ENCODE results near the gene SLC12A7.

The SLC12A7 gene

DNA sequence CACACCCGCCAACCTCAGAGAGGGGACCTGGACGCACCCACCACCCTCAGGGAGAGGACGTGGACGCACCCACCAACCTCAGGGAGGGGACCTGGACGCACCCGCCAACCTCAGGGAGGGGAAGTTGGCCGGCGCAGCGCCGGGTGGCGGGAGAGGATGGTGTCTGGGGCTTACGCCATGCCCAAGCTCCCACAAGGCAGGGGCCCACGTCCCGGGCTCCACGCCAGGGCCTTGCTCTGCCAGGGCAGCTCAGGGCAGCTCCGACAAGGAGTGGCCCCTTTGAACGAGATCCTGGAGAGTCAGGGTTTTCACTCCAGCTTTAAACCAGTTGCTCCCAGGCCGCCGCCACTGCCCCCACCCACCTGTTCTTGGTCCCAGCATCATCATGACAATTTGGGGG lies 32.2 kb upstream of the SLC12A7 start:
- TF ChIP-seq KLF1 (tag by site-specific recombination; IDR thresholded peaks at IDR 0.05) (peak; percentile 99), ZNF473 (tag by site-specific recombination; IDR thresholded peaks at IDR 0.05) (no peak)

DNA sequence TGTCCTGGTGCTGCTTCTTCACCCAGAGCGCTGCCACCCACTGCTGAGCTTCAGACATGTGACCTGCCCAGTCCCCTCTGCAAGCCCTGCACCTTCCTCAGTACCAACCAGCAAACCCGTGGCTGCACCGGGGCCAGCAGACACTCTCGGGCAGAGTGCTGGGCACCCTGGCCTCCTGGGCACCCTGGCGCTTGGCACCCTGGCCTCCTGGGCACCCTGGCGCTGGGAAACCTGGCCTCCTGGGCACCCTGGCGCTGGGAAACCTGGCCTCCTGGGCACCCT lies 31.7 kb upstream of the SLC12A7 start:
- ChIA-PET CTCF (interaction anchor here (0.6 to 1.3 kb wide), 3 partner anchors 18 to 220 kb away, joined by 3 to 4 read pairs (median 4); no protein-coding TSS in a partner anchor), POLR2A (no interaction called here)
- H3K27ac ChIP-seq (ENCODE audit: extremely low read depth, low read depth, low read length): no peak overlapping the region
- H3K36me3 ChIP-seq (ENCODE audit: control insufficient read depth in 2 of 2, insufficient read depth in 1 of 2, low read length in 2 of 2): no peaks in the 10 kb centered on the region
- H3K4me1 ChIP-seq (ENCODE audit: control insufficient read depth, insufficient read depth, low read length): no peaks in the 10 kb centered on the region
- TF ChIP-seq SCRT2 (tag by site-specific recombination; IDR thresholded peaks at IDR 0.05) (no peak), ZNF585B (tag by site-specific recombination; IDR thresholded peaks at IDR 0.05) (no peak), ZNF37A (tag by site-specific recombination; IDR thresholded peaks at IDR 0.05) (no peak), ZNF121 (tag by site-specific recombination; IDR thresholded peaks at IDR 0.05) (no peak), ZNF76 (tag by site-specific recombination; IDR thresholded peaks at IDR 0.05; ENCODE audit: borderline replicate concordance, low read depth) (no peak), MZF1 (tag by site-specific recombination; IDR thresholded peaks at IDR 0.05; ENCODE audit: borderline replicate concordance) (no peak), ZNF426 (tag by site-specific recombination; IDR thresholded peaks at IDR 0.05) (no peak), SETDB1 (IDR thresholded peaks at IDR 0.05; ENCODE audit: insufficient read length, low read length) (no peak), ZFHX2 (tag by site-specific recombination; conservative IDR thresholded peaks at IDR 0.05) (no peak), ZBTB1 (tag by site-specific recombination; IDR thresholded peaks at IDR 0.05) (no peak), ZNF747 (tag by site-specific recombination; IDR thresholded peaks at IDR 0.05) (no peak), HIC1 (tag by site-specific recombination; IDR thresholded peaks at IDR 0.05) (no peak), SP2 (tag by site-specific recombination; IDR thresholded peaks at IDR 0.05) (no peak), BCL11A (tag by site-specific recombination; IDR thresholded peaks at IDR 0.05; ENCODE audit: low read depth) (no peak), ZNF670 (tag by site-specific recombination; IDR thresholded peaks at IDR 0.05; ENCODE audit: low read depth) (no peak), FEZF1 (tag by site-specific recombination; IDR thresholded peaks at IDR 0.05) (no peak), SCRT1 (tag by site-specific recombination; IDR thresholded peaks at IDR 0.05; ENCODE audit: borderline replicate concordance) (no peak), ZNF239 (tag by site-specific recombination; IDR thresholded peaks at IDR 0.05) (no peak)
- H3K4me3 ChIP-seq (ENCODE audit: low read depth, low read length): no peak overlapping the region
- H3K9me3 ChIP-seq (ENCODE audit: control insufficient read depth, insufficient read depth, low read depth, low read length): no peaks in the 10 kb centered on the region

More for the DNA sequence above, 32.2 kb upstream of the SLC12A7 start:
- Histone ChIP-seq H3K9me3 (ENCODE audit: control insufficient read depth, insufficient read depth, low read depth, low read length) (no peaks in the 10 kb centered on the region), H3K4me1 (ENCODE audit: control insufficient read depth, insufficient read depth, low read length) (no peaks in the 10 kb centered on the region), H3K27ac (ENCODE audit: extremely low read depth, low read depth, low read length) (no peak overlapping the region), H3K36me3 (ENCODE audit: control insufficient read depth in 2 of 2, insufficient read depth in 1 of 2, low read length in 2 of 2) (no peaks in the 10 kb centered on the region), H3K4me3 (ENCODE audit: low read depth, low read length) (no peak overlapping the region)
- ChIA-PET CTCF (interaction anchor here (0.5 to 1.0 kb wide), 6 partner anchors 11 to 501 kb away, joined by 3 to 6 read pairs (median 4); no protein-coding TSS in a partner anchor), POLR2A (no interaction called here)

GRCh38 chr5:1142886-1143669 lies 31.2 kb upstream of the SLC12A7 start:
- POLR2A ChIA-PET: no interaction called here
- TF ChIP-seq EGR2 (tag by site-specific recombination; IDR thresholded peaks at IDR 0.05; ENCODE audit: low read depth): 0 out of 2 replicates have a peak, but pooled peaks have one; percentile 8
- no peak for TF ChIP-seq ZNF366 (tag by site-specific recombination; conservative IDR thresholded peaks at IDR 0.05)
- TF ChIP-seq GLIS1 (tag by site-specific recombination; IDR thresholded peaks at IDR 0.05): no peak
- CTCF ChIA-PET: interaction anchor here (1.3 kb wide), 1 partner anchor 219 kb away, joined by 4 read pairs; no protein-coding TSS in a partner anchor
- no peak overlapping the region for H3K27ac ChIP-seq (ENCODE audit: extremely low read depth, low read depth, low read length)
- H3K9me3 ChIP-seq (ENCODE audit: control insufficient read depth, insufficient read depth, low read depth, low read length): no peaks in the 10 kb centered on the region
- H3K4me1 ChIP-seq (ENCODE audit: control insufficient read depth, insufficient read depth, low read length): no peaks in the 10 kb centered on the region
- no peak overlapping the region for H3K4me3 ChIP-seq (ENCODE audit: low read depth, low read length)
- H3K36me3 ChIP-seq (ENCODE audit: control insufficient read depth in 2 of 2, insufficient read depth in 1 of 2, low read length in 2 of 2): no peaks in the 10 kb centered on the region
